Hepatocyte (in vitro differentiated cells): ENCODE measurements around the gene NDUFA7. TPM values are rescaled to one million over a fixed set of nuclear protein-coding genes. Genes with fewer than 3 reads are reported as not detected.

Source experiments
- DNase-seq: peaks from one replicate; pipeline ENCODE4 v3.0.0-alpha.2; 2016; ENCODE audit warnings: low spot score
- H2AFZ ChIP-seq: fragments of 200-600 bp; sonication (generic); 2 replicates; pipeline ENCODE4 v1.6.0; 2016; ENCODE audit warnings: antibody characterized with exemption, mild to moderate bottlenecking
- H3K27ac ChIP-seq: fragments of 200-600 bp; sonication (generic); 2 replicates; pipeline ENCODE4 v1.5.1; 2016; ENCODE audit warnings: mild to moderate bottlenecking
- H3K27me3 ChIP-seq: fragments of 200-600 bp; sonication (generic); 2 replicates; pipeline ENCODE4 v1.6.1; 2016
- H3K36me3 ChIP-seq: fragments of 200-600 bp; sonication (generic); replicated peaks from 2 replicates; pipeline ENCODE4 v1.5.1; 2016; ENCODE audit warnings: low read depth; ENCODE audit not compliant: insufficient read depth
- H3K4me1 ChIP-seq: fragments of 200-600 bp; sonication (generic); 2 replicates; pipeline ENCODE4 v1.5.1; 2016; ENCODE audit warnings: mild to moderate bottlenecking, moderate library complexity; ENCODE audit not compliant: insufficient read depth
- H3K4me2 ChIP-seq: fragments of 200-600 bp; sonication (generic); 2 replicates; pipeline ENCODE4 v1.6.0; 2016
- H3K4me3 ChIP-seq: fragments of 200-600 bp; sonication (generic); 2 replicates; pipeline ENCODE4 v1.5.1; 2016; ENCODE audit warnings: mild to moderate bottlenecking
- H3K79me2 ChIP-seq: fragments of 200-600 bp; sonication (generic); 2 replicates; pipeline ENCODE4 v1.6.0; 2017; ENCODE audit warnings: mild to moderate bottlenecking
- H3K9me2 ChIP-seq: fragments of 200-600 bp; sonication (generic); replicated peaks from 2 replicates; pipeline ENCODE4 v1.6.0; 2017; ENCODE audit warnings: mild to moderate bottlenecking; ENCODE audit not compliant: insufficient read depth
- H3K9me3 ChIP-seq: fragments of 200-600 bp; sonication (generic); 2 replicates; pipeline ENCODE4 v1.5.1; 2016; ENCODE audit warnings: low read depth, mild to moderate bottlenecking
- H4K20me1 ChIP-seq: fragments of 200-600 bp; sonication (generic); 2 replicates; pipeline ENCODE4 v1.6.0; 2016; ENCODE audit warnings: mild to moderate bottlenecking; ENCODE audit not compliant: insufficient read depth, poor library complexity, severe bottlenecking
- EZH2 ChIP-seq: fragments of 200-600 bp; sonication (generic); IDR thresholded peaks from 2 replicates; pipeline ENCODE4 v1.6.1; 2016; ENCODE audit warnings: antibody characterized with exemption, mild to moderate bottlenecking, borderline replicate concordance
- EZH2phosphoT487 ChIP-seq: fragments of 200-600 bp; sonication (generic); IDR thresholded peaks from one replicate; pipeline ENCODE4 v1.6.1; 2018; ENCODE audit warnings: antibody characterized with exemption, mild to moderate bottlenecking, low read depth, moderate library complexity; ENCODE audit not compliant: unreplicated experiment, severe bottlenecking
- WGBS: methylation state at CpG from one replicate; pipeline ENCODE4 v1.1.6; 2016; ENCODE audit warnings: low lambda C conversion rate; ENCODE audit errors: missing lambda C conversion rate; 5-methylcytosine and 5-hydroxymethylcytosine counted together
- polyA plus RNA-seq: library from polyadenylated mRNA; unstranded; fragments of >200 nt; fragmentation: Nextera tagmentation; extraction: Ambion mirVana; gene quantifications from 2 replicates; pipeline ENCODE4 v1.2.1, GENCODE V29; 2016
- total RNA-seq: library from RNA; depleted of rRNA; stranded (reverse); fragments of >200 nt; gene quantifications from 2 replicates; pipeline ENCODE4 v1.2.3, GENCODE V29; 2014
- TF ChIP-seq, protein P1 (sequence below): fragments of 200-600 bp; sonication (generic); IDR thresholded peaks from 2 replicates; pipeline ENCODE4 v1.5.1; 2016; ENCODE audit warnings: antibody characterized with exemption, mild to moderate bottlenecking; ENCODE audit not compliant: poor library complexity

The NDUFA7 gene
- total and polyA plus RNA-seq, 2 experiments from 2014 or later: 34.4 to 115 TPM

DNA sequence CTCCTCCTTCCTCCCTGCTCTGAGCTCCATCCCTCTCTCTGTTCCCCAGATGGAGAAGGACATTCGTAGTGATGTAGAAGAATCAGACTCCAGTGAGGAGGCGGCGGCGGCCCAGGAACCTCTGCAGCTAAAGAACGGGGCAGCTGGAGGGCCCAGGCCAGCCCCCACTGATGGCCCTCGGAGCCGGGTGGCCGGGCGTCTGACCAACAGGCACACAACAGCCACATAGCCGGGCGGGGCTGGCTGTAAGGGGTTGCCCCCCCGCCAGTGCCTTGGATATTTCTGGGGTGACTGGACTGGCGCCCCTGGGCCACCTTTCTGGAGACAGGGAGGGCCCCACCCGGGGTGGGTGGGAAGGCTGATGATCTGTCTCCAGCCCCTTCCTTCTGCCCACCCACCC is 59.3 kb downstream of the NDUFA7 start:
- H3K4me3 ChIP-seq: no peak overlapping the region
- no peaks in the 10 kb centered on the region for H3K36me3 ChIP-seq
- TF ChIP-seq EZH2 (no peak), EZH2phosphoT487 (no peak)
- TF ChIP-seq, protein P1, sequence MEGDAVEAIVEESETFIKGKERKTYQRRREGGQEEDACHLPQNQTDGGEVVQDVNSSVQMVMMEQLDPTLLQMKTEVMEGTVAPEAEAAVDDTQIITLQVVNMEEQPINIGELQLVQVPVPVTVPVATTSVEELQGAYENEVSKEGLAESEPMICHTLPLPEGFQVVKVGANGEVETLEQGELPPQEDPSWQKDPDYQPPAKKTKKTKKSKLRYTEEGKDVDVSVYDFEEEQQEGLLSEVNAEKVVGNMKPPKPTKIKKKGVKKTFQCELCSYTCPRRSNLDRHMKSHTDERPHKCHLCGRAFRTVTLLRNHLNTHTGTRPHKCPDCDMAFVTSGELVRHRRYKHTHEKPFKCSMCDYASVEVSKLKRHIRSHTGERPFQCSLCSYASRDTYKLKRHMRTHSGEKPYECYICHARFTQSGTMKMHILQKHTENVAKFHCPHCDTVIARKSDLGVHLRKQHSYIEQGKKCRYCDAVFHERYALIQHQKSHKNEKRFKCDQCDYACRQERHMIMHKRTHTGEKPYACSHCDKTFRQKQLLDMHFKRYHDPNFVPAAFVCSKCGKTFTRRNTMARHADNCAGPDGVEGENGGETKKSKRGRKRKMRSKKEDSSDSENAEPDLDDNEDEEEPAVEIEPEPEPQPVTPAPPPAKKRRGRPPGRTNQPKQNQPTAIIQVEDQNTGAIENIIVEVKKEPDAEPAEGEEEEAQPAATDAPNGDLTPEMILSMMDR: no peak
- no peaks in the 10 kb centered on the region for H3K27me3 ChIP-seq
- H2AFZ ChIP-seq: no peak overlapping the region
- no peaks in the 10 kb centered on the region for H3K9me3 ChIP-seq
- H3K79me2 ChIP-seq: no peaks in the 10 kb centered on the region
- no peaks in the 10 kb centered on the region for H4K20me1 ChIP-seq
- 96% methylated on average over 8 of the region's 14 CpGs for WGBS
- no peaks in the 10 kb centered on the region for H3K9me2 ChIP-seq
- no peak overlapping the region for H3K4me2 ChIP-seq
- H3K4me1 ChIP-seq: no peaks in the 10 kb centered on the region
- H3K27ac ChIP-seq: no peak overlapping the region
- no peak for DNase-seq

- H3K4me3 ChIP-seq: no peak overlapping the region
- H3K9me3 ChIP-seq: no peaks in the 10 kb centered on the region
- no peaks in the 10 kb centered on the region for H3K36me3 ChIP-seq
- no peak overlapping the region for H3K27ac ChIP-seq
- H2AFZ ChIP-seq: no peak overlapping the region
- H3K79me2 ChIP-seq: no peaks in the 10 kb centered on the region
- WGBS: 97% methylated on average over 9 of the region's 9 CpGs
- no peaks in the 10 kb centered on the region for H3K9me2 ChIP-seq
- no peaks in the 10 kb centered on the region for H4K20me1 ChIP-seq
- DNase-seq: no peak
- H3K27me3 ChIP-seq: no peaks in the 10 kb centered on the region
- H3K4me2 ChIP-seq: no peak overlapping the region
- H3K4me1 ChIP-seq: no peaks in the 10 kb centered on the region
- TF ChIP-seq EZH2 (no peak), EZH2phosphoT487 (no peak)
- TF ChIP-seq, protein P1: no peak
Observed at GRCh38 chr19:8261347-8261746, 59.8 kb downstream of the NDUFA7 start.

Other genes starting within 250 kb of the NDUFA7 start
- gene FBN3, start 171.8 kb downstream of the NDUFA7 start, total RNA-seq: 9.4 and 11.5 TPM in 2 replicates
- 6.4 and 7.5 TPM in 2 replicates for gene FBN3, start 171.8 kb downstream of the NDUFA7 start, polyA plus RNA-seq
- gene CERS4, start 112.0 kb downstream of the NDUFA7 start, total RNA-seq: 79.6 and 82.6 TPM in 2 replicates
- gene CERS4, start 112.0 kb downstream of the NDUFA7 start, polyA plus RNA-seq: 69.2 and 86.0 TPM in 2 replicates
- 44.5 and 53.8 TPM in 2 replicates for gene CD320, start 13.0 kb downstream of the NDUFA7 start, total RNA-seq
- 77.5 and 91.4 TPM in 2 replicates for gene CD320, start 13.0 kb downstream of the NDUFA7 start, polyA plus RNA-seq
- gene RPS28, start 121 bp upstream of the NDUFA7 start, total RNA-seq: 293 and 312 TPM in 2 replicates
- 683 and 693 TPM in 2 replicates for gene RPS28, start 121 bp upstream of the NDUFA7 start, polyA plus RNA-seq
- 0.56 and 3.2 TPM in 2 replicates for gene KANK3, start 21.9 kb upstream of the NDUFA7 start, total RNA-seq
- gene KANK3, start 21.9 kb upstream of the NDUFA7 start, polyA plus RNA-seq: 1.2 TPM in 1 of 2 replicates, not detected in the other
- 12.0 and 14.7 TPM in 2 replicates for gene ANGPTL4, start 42.8 kb upstream of the NDUFA7 start, total RNA-seq
- gene ANGPTL4, start 42.8 kb upstream of the NDUFA7 start, polyA plus RNA-seq: 23.4 and 26.3 TPM in 2 replicates
- gene RAB11B, start 69.0 kb upstream of the NDUFA7 start, total RNA-seq: 30.9 and 47.1 TPM in 2 replicates
- 174 and 216 TPM in 2 replicates for gene RAB11B, start 69.0 kb upstream of the NDUFA7 start, polyA plus RNA-seq
- gene MARCHF2, start 91.9 kb upstream of the NDUFA7 start, total RNA-seq: 39.0 and 73.5 TPM in 2 replicates
- gene MARCHF2, start 91.9 kb upstream of the NDUFA7 start, polyA plus RNA-seq: 32.9 and 38.5 TPM in 2 replicates
- gene HNRNPM, start 123.6 kb upstream of the NDUFA7 start, total RNA-seq: 64.7 and 69.3 TPM in 2 replicates
- 159 and 161 TPM in 2 replicates for gene HNRNPM, start 123.6 kb upstream of the NDUFA7 start, polyA plus RNA-seq
- 0.44 and 0.73 TPM in 2 replicates for gene PRAM1, start 181.3 kb upstream of the NDUFA7 start, total RNA-seq
- gene PRAM1, start 181.3 kb upstream of the NDUFA7 start, polyA plus RNA-seq: 0.48 and 0.91 TPM in 2 replicates
- gene ZNF414, start 192.8 kb upstream of the NDUFA7 start, total RNA-seq: 3.8 and 5.7 TPM in 2 replicates
- gene ZNF414, start 192.8 kb upstream of the NDUFA7 start, polyA plus RNA-seq: 54.2 and 54.3 TPM in 2 replicates